K562 (cell line): Measurements from ENCODE around the gene BRCA1. TPM values are rescaled to one million over a fixed set of nuclear protein-coding genes. Genes with fewer than 3 reads are reported as not detected.

Experiments used
- E2F8 ChIP-seq: fragments of 450-650 bp; IDR thresholded peaks from 2 replicates; pipeline ENCODE4 v1.7.1; 2018; ENCODE audit warnings: mild to moderate bottlenecking, low read depth; ENCODE audit not compliant: partially characterized antibody
- GATAD2B ChIP-seq: fragments of 450-650 bp; IDR thresholded peaks from 2 replicates; pipeline ENCODE4 v1.6.1; 2017; ENCODE audit warnings: mild to moderate bottlenecking, borderline replicate concordance
- RBM15 ChIP-seq: fragments of 200-400 bp; formaldehyde crosslinking; IDR thresholded peaks from 2 replicates; pipeline ENCODE4 v1.6.1; 2018; ENCODE audit warnings: mild to moderate bottlenecking, low read length, moderate library complexity; ENCODE audit not compliant: insufficient read depth
- SIX5 ChIP-seq, 2 experiments: IDR thresholded peaks; 2 replicates each; pipeline ENCODE4 v1.6.1; 2011; ENCODE audit warnings: low read length in 2 of 2, borderline replicate concordance in 1 of 2, low read depth in 1 of 2, mild to moderate bottlenecking in 1 of 2, moderate library complexity in 1 of 2; ENCODE audit not compliant: insufficient read depth in 1 of 2
- SMARCA4 ChIP-seq: fragments of 450-650 bp; IDR thresholded peaks from 2 replicates; pipeline ENCODE4 v1.6.1; 2016
- SMC3 ChIP-seq: conservative IDR thresholded peaks from 2 replicates; pipeline ENCODE4 v1.6.1; 2011; ENCODE audit warnings: low read depth, low read length, improper control_type of control experiment; ENCODE audit not compliant: insufficient read depth
- TRIM25 ChIP-seq: fragments of 450-650 bp; IDR thresholded peaks from 2 replicates; pipeline ENCODE4 v1.7.0; 2016; ENCODE audit warnings: borderline replicate concordance
- polyA plus RNA-seq, 8 experiments: library from polyadenylated mRNA; depleted of rRNA in 4 of 8; stranded (reverse) in 5 of 8; unstranded in 3 of 8; fragments of >200 nt; fragmentation: Nextera tagmentation in 2 of 8; fragmentation: Illumina TruSeq in 1 of 8; extraction: Ambion mirVana in 2 of 8; extraction: Trizol in 1 of 8; gene quantifications; 2 replicates each; pipeline versions ENCODE4 v1.2.1 to v1.2.3, GENCODE V29; 2011 to 2014; ENCODE audit warnings: inconsistent platforms in 1 of 8, missing spikeins in 1 of 8
- total RNA-seq, 7 experiments: library from RNA; depleted of rRNA in 6 of 7; stranded (reverse); fragments of >200 nt in 6 of 7; fragmentation: Illumina TruSeq in 2 of 7; extraction: Trizol in 2 of 7; gene quantifications; 2 replicates each; pipeline versions ENCODE4 v1.2.1 to v1.2.3, GENCODE V29; 2011 to 2021; ENCODE audit warnings: low replicate concordance in 1 of 7

BRCA1 gene
- total and polyA plus RNA-seq, 9 of the 15 experiments (the other 6 are each of a cell fraction or from before 2014, with no cell fraction given), result 25.9 to 95.3 (median 62.3) TPM

- TF ChIP-seq E2F8 (no peak), SIX5 (IDR thresholded peaks at IDR 0.05; ENCODE audit: borderline replicate concordance in 1 of 2, insufficient read depth in 1 of 2, low read depth in 1 of 2, low read length in 2 of 2) (no peak), TRIM25 (no peak), RBM15 (no peak), SMC3 (no peak), GATAD2B (no peak), SMARCA4 (no peak)
- TF ChIP-seq, all 486 proteins: peak for 24
Measured at GRCh38 chr17:43169561-43170139, 44.5 kb upstream of the BRCA1 start (continued).
